Endothelial cell of umbilical vein (primary cell): ENCODE data around the gene B4GALNT3. TPM values are rescaled to one million over a fixed set of nuclear protein-coding genes. Genes with fewer than 3 reads are reported as not detected.

ENCODE experiments used
- BruUV-seq: library from RNA; stranded (reverse); fragments of 400-500 nt; replicated peaks from 2 replicates; lab custom pipeline; 2021; lab: Mats Ljungman, UMichigan
- CTCF ChIA-PET: fragments of 300-600, 350-600 bp; sonication (Branson Sonifier 250); formaldehyde crosslinking; loops from one replicate; lab custom pipeline; 2021; ENCODE audit warnings: antibody characterized with exemption, inconsistent platforms; lab: Charles Lee
- POLR2A ChIA-PET: fragments of 300-600, 350-600 bp; sonication (Branson Sonifier 250); formaldehyde crosslinking; loops from one replicate; lab custom pipeline; 2021; ENCODE audit warnings: antibody characterized with exemption, inconsistent platforms; lab: Charles Lee
- DNase-seq: peaks from one replicate; pipeline ENCODE4 v3.0.0-alpha.2; 2011; ENCODE audit warnings: low read depth, low spot score
- FAIRE-seq: peaks from 2 replicates; lab custom pipeline; 2011; peaks lifted over from hg19 to GRCh38; lab: Jason Lieb, UNC
- H2AFZ ChIP-seq: 2 replicates; pipeline ENCODE4 v1.6.0; 2012; ENCODE audit warnings: low read depth, low read length, control low read depth, inconsistent platforms
- H3K27ac ChIP-seq: 2 replicates; pipeline ENCODE4 v1.5.1; 2011; ENCODE audit warnings: low read depth, mild to moderate bottlenecking, control low read depth, low read length, moderate library complexity; ENCODE audit not compliant: insufficient read depth
- H3K27me3 ChIP-seq, 2 experiments: 2 replicates each; pipeline versions ENCODE4 v1.6.0 to v1.6.1; 2011; ENCODE audit warnings: low read length in 2 of 2, mixed read lengths in 1 of 2; ENCODE audit not compliant: control insufficient read depth in 2 of 2, insufficient read depth in 2 of 2
- H3K36me3 ChIP-seq, 2 experiments: 2 replicates in 1 of 2; 3 replicates in 1 of 2; pipeline ENCODE4 v1.5.1; 2011; ENCODE audit warnings: low read length in 2 of 2, mild to moderate bottlenecking in 1 of 2, moderate library complexity in 1 of 2; ENCODE audit not compliant: control insufficient read depth in 2 of 2, insufficient read depth in 2 of 2; ENCODE audit errors: extremely low read depth in 1 of 2
- H3K4me1 ChIP-seq: 3 replicates; pipeline ENCODE4 v1.5.1; 2011; ENCODE audit warnings: mild to moderate bottlenecking, low read length; ENCODE audit not compliant: control insufficient read depth, insufficient read depth; ENCODE audit errors: extremely low read depth
- H3K4me2 ChIP-seq: 2 replicates; pipeline ENCODE4 v1.6.1; 2011; ENCODE audit warnings: low read length, control low read depth, mixed read lengths; ENCODE audit not compliant: insufficient read depth
- H3K4me3 ChIP-seq, 3 experiments: fragments of 200-600 bp in 1 of 3; sonication (generic), shearing (Covaris generic) in 1 of 3; replicated peaks in 1 of 3; 2 replicates each; pipeline ENCODE4 v1.5.1; 2011 to 2016; ENCODE audit warnings: control low read depth in 3 of 3, low read length in 3 of 3, mild to moderate bottlenecking in 2 of 3, inconsistent platforms in 1 of 3, low read depth in 1 of 3, moderate library complexity in 1 of 3; ENCODE audit not compliant: insufficient read depth in 1 of 3
- H3K79me2 ChIP-seq: 2 replicates; pipeline ENCODE4 v1.6.0; 2012; ENCODE audit warnings: low read length, inconsistent platforms; ENCODE audit not compliant: control insufficient read depth, insufficient read depth
- H3K9ac ChIP-seq: replicated peaks from 2 replicates; pipeline ENCODE3; 2011; ENCODE audit warnings: low read length, control low read depth; ENCODE audit not compliant: insufficient read depth; ENCODE audit errors: extremely low read depth
- H3K9me1 ChIP-seq: replicated peaks from 3 replicates; pipeline ENCODE4 v1.6.0; 2011; ENCODE audit warnings: mild to moderate bottlenecking, low read length; ENCODE audit not compliant: control insufficient read depth, insufficient read depth; ENCODE audit errors: extremely low read depth
- H3K9me3 ChIP-seq: replicated peaks from 2 replicates; pipeline ENCODE4 v1.5.1; 2012; ENCODE audit warnings: low read length, inconsistent platforms; ENCODE audit not compliant: control insufficient read depth, insufficient read depth
- H4K20me1 ChIP-seq: replicated peaks from 2 replicates; pipeline ENCODE3; 2011; ENCODE audit warnings: mild to moderate bottlenecking, low read length; ENCODE audit not compliant: control insufficient read depth, insufficient read depth; ENCODE audit errors: extremely low read depth
- EZH2 ChIP-seq: IDR thresholded peaks from 2 replicates; pipeline ENCODE4 v1.6.1; 2012; ENCODE audit warnings: borderline replicate concordance, low read depth, mild to moderate bottlenecking, moderate library complexity, low read length, inconsistent platforms; ENCODE audit not compliant: severe bottlenecking
- FOS ChIP-seq: IDR thresholded peaks from 2 replicates; pipeline ENCODE4 v1.6.1; 2011; ENCODE audit warnings: mild to moderate bottlenecking, low read length, moderate library complexity, borderline replicate concordance; ENCODE audit not compliant: insufficient read depth
- GATA2 ChIP-seq: IDR thresholded peaks from 2 replicates; pipeline ENCODE4 v1.7.0; 2011; ENCODE audit warnings: low read depth, mild to moderate bottlenecking, moderate library complexity, mixed read lengths, low read length; ENCODE audit not compliant: insufficient read length, insufficient read depth
- JUN ChIP-seq: IDR thresholded peaks from 2 replicates; pipeline ENCODE4 v1.6.1; 2011; ENCODE audit warnings: borderline replicate concordance, low read depth; ENCODE audit not compliant: insufficient read length, insufficient read depth
- MYC ChIP-seq: IDR thresholded peaks from one replicate; pipeline ENCODE4 v1.6.1; 2011; ENCODE audit warnings: mild to moderate bottlenecking, low read depth, low read length
- POLR2A ChIP-seq: IDR thresholded peaks from 2 replicates; pipeline ENCODE4 v1.6.1; 2012; ENCODE audit warnings: low read depth, mild to moderate bottlenecking, control low read depth, low read length
- POLR2AphosphoS5 ChIP-seq: IDR thresholded peaks from 2 replicates; pipeline ENCODE4 v1.6.1; 2012; ENCODE audit warnings: low read depth, mild to moderate bottlenecking, control low read depth, low read length, moderate library complexity; ENCODE audit not compliant: insufficient read depth
- dilution Hi-C: fragments of 300-500 bp; cut with MboI; formaldehyde crosslinking; loops from one replicate; pipeline ENCODE4 v1.15.0; 2019; ENCODE audit warnings: low sequenced_read_pairs; ENCODE audit not compliant: extremely low pct_ligation_motif_present
- intact Hi-C: fragments of 100-400 bp; cut with micrococcal nuclease; formaldehyde crosslinking; loops from one replicate; pipeline ENCODE4 v1.10.0; 2022
- polyA plus RNA-seq, 4 experiments: library from polyadenylated mRNA; depleted of rRNA in 3 of 4; stranded (reverse) in 3 of 4; unstranded in 1 of 4; fragments of >200 nt; gene quantifications; 2 replicates each; pipeline versions ENCODE4 v1.2.1 to v1.2.3, GENCODE V29; 2011 to 2012; ENCODE audit warnings: missing spikeins in 1 of 4
- total RNA-seq: library from RNA; stranded (reverse); gene quantifications from 2 replicates; pipeline ENCODE4 v1.2.3, GENCODE V29; 2021
- TF ChIP-seq, protein P1 (sequence below), 2 donors: IDR thresholded peaks; 1 replicate in 1 of 2; 2 replicates in 1 of 2; pipeline ENCODE4 v1.5.1; 2011; ENCODE audit warnings: low read length in 2 of 2, mild to moderate bottlenecking in 2 of 2, moderate library complexity in 2 of 2, control low read depth in 1 of 2, inconsistent platforms in 1 of 2, low read depth in 1 of 2; ENCODE audit not compliant: insufficient read depth in 1 of 2; ENCODE audit errors: extremely low read depth in 1 of 2
- TF ChIP-seq, protein P2 (sequence below): IDR thresholded peaks from 2 replicates; pipeline ENCODE4 v1.6.1; 2011; ENCODE audit not compliant: insufficient read depth, insufficient read length

Gene B4GALNT3
- total and polyA plus RNA-seq, 2 donors (not counting 3 experiments of a cell fraction or from before 2014, with no cell fraction given) = 0.07 TPM; not detected in 1

DNA sequence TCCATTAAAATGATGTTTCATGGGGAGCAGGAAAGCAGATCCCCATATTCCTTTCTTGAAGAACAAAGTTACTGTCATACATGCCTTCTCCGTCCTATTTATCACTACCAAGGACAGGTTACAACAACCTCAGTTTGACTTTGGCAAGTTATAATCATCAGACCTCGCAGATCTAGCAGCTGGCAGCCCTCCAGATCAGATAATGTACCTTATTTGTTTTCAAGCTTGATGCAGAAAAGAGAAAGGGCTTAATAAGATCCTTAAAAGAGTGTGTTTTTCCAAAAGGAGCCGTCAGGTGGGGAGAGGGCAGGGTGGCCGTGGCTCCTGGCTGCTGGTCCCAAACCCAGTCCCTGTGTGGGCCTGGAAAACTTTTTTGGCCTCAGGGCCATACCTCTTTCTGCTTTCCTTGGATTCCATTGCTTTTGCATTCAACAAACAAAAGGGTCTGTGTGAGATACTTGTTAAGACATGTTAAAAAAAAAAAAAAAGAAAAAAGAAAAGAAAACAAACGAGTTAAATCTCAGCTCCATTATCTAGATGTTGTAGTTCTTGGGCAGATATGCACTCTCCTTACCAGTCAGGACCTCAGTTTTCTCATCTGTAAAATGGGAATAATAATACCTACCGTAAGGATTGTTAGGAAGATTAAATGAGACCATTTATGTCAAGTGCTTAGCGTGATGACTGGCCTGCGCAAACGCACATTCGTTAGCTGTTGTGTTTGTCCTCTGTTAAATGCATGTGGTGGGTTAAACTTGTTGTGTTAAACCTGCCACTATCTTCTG lies 64.6 kb downstream of the B4GALNT3 start:
- no peak overlapping the region for H3K9ac ChIP-seq
- no peaks in the 10 kb centered on the region for H3K9me1 ChIP-seq
- H2AFZ ChIP-seq = no peak overlapping the region
- FAIRE-seq (no peak), DNase-seq (peak; percentile 57)
- peaks cover 4% of the 10 kb centered on the region for H3K4me1 ChIP-seq
- no peaks in the 10 kb centered on the region for H3K9me3 ChIP-seq
- H4K20me1 ChIP-seq = no peaks in the 10 kb centered on the region
- H3K79me2 ChIP-seq = no peaks in the 10 kb centered on the region
- no peak overlapping the region for H3K4me2 ChIP-seq
- TF ChIP-seq GATA2 = peak; percentile 41
- no peak for TF ChIP-seq POLR2AphosphoS5
- H3K4me3 ChIP-seq = no peak overlapping the region
- dilution Hi-C loops = no loop called here
- H3K27me3 ChIP-seq = peaks cover 9 to 14% of the 10 kb centered on the region in 2 experiments
- ChIA-PET CTCF (interaction anchor here (1.6 kb wide), 1 partner anchor 70 kb away, joined by 5 read pairs; no protein-coding TSS in a partner anchor), POLR2A (no interaction called here)
- no peaks in the 10 kb centered on the region for H3K36me3 ChIP-seq
- intact Hi-C loops = no loop called here
- BruUV-seq = no TSS peak
- H3K27ac ChIP-seq = no peak overlapping the region

DNA sequence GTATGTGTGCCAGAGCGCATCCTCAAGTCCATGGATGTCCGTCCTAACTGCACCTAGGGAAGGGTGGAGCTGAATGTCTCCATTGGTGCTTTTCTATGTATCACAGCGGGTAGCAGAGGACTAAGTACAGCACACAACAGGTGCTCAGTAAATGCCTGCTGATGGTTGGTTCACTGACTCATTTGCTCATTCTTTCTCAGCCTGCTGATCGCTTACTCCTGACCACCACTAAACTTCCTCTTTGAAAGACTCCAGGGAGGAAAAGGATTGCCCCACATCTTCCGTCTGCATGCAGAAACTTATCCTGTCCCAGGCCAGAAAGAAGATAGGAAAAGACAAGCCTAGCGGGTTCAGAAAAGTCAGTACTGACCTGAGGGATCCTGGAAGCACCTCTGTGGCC lies 66.3 kb downstream of the B4GALNT3 start:
- intact Hi-C loops (no loop called here), dilution Hi-C loops (no loop called here)
- ChIA-PET CTCF (no interaction called here), POLR2A (no interaction called here)
- H3K9ac ChIP-seq = no peak overlapping the region
- no peaks in the 10 kb centered on the region for H3K36me3 ChIP-seq
- BruUV-seq = no TSS peak
- H3K4me3 ChIP-seq = no peak overlapping the region
- H3K27me3 ChIP-seq = peaks cover 1 to 2% of the 10 kb centered on the region in 2 experiments
- H4K20me1 ChIP-seq = no peaks in the 10 kb centered on the region
- H3K9me1 ChIP-seq = no peaks in the 10 kb centered on the region
- no peak overlapping the region for H3K4me2 ChIP-seq
- TF ChIP-seq JUN = no peak
- no peak for TF ChIP-seq POLR2AphosphoS5
- no peak for TF ChIP-seq EZH2
- no peak for TF ChIP-seq GATA2
- no peak for TF ChIP-seq POLR2A
- TF ChIP-seq, protein P1, sequence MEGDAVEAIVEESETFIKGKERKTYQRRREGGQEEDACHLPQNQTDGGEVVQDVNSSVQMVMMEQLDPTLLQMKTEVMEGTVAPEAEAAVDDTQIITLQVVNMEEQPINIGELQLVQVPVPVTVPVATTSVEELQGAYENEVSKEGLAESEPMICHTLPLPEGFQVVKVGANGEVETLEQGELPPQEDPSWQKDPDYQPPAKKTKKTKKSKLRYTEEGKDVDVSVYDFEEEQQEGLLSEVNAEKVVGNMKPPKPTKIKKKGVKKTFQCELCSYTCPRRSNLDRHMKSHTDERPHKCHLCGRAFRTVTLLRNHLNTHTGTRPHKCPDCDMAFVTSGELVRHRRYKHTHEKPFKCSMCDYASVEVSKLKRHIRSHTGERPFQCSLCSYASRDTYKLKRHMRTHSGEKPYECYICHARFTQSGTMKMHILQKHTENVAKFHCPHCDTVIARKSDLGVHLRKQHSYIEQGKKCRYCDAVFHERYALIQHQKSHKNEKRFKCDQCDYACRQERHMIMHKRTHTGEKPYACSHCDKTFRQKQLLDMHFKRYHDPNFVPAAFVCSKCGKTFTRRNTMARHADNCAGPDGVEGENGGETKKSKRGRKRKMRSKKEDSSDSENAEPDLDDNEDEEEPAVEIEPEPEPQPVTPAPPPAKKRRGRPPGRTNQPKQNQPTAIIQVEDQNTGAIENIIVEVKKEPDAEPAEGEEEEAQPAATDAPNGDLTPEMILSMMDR (IDR thresholded peaks at IDR 0.05; ENCODE audit: extremely low read depth in 1 of 2, insufficient read depth in 1 of 2, low read depth in 1 of 2, low read length in 2 of 2) = no peak
- TF ChIP-seq, protein P2, sequence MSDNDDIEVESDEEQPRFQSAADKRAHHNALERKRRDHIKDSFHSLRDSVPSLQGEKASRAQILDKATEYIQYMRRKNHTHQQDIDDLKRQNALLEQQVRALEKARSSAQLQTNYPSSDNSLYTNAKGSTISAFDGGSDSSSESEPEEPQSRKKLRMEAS = no peak
- no peak for TF ChIP-seq MYC
- no peak for TF ChIP-seq FOS
- FAIRE-seq (no peak), DNase-seq (no peak)
- no peak overlapping the region for H3K27ac ChIP-seq
- no peaks in the 10 kb centered on the region for H3K9me3 ChIP-seq
- no peaks in the 10 kb centered on the region for H3K79me2 ChIP-seq
- H3K4me1 ChIP-seq = peaks cover 11% of the 10 kb centered on the region
- H2AFZ ChIP-seq = no peak overlapping the region
